Right forelimb (tissue), 1 donor: ENCODE results near the gene LSM4.

Source experiments
- DNase-seq: peaks from one replicate; pipeline ENCODE4 v3.0.0-alpha.2; 2018

LSM4 gene

DNA sequence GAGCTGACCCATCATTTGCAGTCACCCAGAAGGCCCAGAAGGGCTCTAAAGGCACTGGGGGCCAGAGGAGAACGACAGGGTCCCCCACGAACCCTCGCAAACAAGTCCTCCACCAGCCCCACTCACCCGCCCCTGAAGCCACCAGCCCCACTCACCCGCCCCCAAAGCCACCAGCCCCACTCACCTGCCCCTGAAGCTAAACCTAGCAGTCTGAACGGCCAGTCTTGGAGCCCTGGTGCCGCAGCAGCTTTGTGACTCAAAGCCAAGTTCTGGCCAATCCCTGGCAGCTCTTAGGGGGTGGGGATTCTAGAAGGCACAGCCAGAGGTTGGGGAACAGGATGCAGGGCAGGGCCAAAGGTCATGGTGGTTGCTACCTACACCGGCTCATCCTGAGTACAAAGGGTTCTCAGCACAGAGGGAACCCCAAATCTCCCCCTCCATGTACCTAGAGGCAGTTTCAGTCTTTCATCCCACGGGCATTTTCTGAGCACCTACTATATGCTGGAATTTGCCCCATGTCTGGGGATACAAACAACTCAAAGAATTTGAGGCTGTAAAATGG is 48.6 kb downstream of the LSM4 start, which contains the start of gene IQCN:
Gene IQCN, minus strand, starts transcription at position 234 of the 562 bp plus-strand sequence. CDS start 4,974 bp downstream, outside the sequence.
- peak; percentile 66 for DNase-seq

DNA sequence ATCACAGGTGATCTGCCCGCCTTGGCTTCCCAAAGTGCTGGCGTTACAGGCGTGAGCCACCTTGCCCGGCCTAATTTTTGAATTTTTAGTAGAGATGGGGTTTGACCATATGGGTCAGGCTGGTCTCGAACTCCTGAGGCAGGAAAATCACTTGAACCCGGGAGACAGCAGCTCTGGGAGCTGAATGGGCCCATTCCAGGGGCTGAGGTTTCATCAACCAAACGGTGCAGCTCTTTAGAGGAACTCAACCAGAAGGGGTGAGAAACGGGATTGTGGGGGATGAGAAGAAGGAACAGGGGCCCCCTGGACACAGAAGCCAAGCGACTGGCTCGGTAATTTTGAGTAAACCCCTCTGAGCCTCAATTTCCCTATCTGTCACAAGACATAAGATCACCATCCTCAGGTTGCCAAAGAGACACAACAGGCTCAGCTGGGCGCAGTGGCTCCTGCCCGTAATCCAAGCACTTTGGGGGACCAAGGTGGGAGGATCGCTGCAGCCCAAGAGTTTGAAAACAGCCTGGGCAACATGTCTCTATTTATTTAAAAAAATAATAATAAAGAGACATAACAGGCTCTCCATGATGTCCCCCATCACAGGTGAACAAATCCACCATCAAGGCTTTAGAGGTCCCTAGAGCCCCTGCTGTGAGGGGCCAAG is 49.2 kb downstream of the LSM4 start:
- no peak for DNase-seq

DNA sequence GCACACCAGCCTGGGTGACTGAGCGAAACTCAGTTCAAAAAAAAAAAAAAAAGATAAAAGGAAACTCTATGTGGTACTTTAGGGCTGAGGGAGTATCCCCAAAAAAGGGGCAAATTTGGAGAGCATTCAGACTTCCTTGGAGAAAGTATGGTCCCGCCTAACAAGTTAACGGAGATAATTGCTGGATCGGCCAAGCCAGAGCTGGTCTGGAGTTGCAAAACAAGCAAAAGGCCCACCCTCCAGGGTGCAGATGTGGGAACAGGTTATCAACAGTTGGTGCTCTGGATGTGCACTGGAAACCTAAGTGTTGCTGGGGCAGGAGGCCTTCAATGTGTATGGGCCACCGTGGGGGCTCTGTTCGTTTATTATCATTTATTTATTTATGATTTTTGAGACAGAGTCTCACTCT is 51.4 kb downstream of the LSM4 start:
- no peak for DNase-seq

DNA sequence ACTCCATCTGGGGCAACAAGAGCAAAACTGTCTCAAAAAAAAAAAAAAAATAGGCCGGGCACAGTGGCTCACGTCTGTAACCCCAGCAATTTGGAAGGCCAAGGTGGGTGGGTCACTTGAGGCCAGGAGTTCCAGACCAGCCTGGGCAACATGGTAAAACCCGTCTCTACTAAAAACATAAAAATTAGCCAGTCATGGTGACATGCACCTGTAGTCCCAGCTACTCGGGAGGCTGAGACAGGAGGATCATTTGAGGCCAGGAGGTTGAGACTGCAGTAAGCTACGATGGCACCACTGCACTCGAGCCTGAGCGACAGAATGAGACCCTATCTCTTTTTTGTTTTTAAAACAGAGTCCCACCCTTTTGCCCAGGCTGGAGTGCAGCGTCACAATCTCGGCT is 52.5 kb downstream of the LSM4 start:
- no peak for DNase-seq

DNA sequence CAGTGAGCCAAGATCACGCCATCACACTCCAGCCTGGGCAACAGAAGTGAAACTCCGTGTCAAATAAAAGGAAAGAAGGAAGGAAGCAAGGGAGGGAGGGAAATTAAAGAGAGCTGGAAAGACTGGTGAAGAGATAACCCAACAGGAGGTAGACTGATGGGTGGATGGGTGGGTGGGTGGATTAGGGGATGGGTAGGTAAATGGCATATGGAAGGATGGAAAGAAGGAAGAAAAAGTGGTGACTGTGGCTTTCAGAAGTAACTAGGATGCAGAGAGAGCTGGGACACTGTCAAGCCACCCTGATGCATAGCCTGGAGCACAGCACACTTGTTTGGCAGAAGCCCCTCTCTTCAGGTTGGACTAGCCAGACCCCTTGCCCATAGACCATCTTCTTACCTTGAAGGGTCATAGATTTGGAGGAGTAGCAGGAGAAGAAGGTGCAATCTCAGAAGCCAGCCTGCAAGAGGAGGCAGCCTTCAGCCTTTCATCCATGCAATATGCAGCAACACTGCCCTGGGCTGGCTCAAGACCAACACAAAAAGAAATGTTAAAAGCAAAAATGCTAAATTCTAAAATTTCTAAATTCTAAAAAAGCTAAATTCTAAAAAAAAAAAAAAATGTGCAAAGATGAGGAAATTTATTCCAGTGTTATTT is 53.7 kb downstream of the LSM4 start:
- DNase-seq, result no peak

DNA sequence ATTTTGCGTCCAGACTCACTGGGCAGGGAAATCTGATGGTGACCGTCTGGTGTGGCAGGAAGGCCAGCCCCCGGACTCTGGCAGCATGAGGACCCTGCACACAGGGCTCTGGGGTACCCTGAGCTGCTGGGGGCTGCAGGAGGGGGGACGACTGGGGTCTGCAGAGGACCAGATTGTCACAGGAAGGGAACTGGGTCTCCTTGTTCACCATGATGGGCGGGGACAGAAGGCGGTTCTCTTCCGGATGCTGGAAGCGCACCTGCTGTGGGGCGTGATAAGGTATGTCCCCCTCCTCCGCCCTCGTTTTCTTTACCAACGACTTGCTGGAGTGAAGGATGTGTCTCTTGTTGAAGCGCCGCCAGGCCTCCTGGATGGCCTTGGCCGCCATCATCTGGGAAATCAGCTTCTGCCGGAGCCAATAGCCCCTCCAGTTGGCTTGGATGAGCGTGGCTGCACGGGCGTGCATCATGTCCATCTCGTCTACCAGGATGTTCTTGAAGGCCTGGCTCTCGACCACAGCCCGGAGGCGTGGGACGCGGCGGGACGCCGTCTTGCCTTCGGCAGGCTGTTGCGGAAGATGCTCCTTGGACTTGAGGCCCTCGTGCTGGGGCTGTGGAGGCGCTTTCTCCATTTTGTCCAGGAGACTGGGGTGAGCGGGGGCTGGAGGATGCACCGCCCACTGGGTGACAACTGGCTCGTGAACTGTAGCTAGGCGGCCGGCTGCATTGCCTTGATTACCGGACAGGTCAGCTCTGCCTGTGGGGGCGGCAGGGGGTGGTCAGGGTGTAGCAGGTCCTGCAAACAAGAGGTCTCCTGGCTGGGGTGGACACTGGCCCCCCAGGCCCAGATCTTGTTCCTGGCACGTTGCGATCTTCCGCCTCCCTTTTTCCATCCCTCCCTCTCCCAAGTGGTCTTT is 55.8 kb downstream of the LSM4 start:
- DNase-seq, result no peak

DNA sequence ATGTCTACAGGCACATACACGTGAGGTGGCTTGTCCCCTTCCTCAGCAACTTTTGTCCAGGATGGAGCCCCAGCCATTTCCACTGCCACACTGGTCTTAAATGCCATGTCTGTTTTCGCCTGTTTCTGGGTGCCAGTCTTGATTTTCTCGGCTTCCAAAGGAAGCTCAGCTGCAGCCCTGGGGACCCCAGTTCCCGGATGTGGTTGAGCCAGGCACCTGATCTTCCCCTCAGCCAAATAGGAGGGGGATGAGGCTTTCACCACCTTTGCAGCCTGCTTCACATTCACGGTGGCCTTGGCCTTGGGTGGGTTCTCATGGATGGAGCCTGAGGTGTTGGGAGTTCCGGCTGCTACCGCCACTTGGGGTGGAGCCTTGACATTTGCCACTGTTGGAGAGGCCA is 57.3 kb downstream of the LSM4 start:
- no peak for DNase-seq

DNA sequence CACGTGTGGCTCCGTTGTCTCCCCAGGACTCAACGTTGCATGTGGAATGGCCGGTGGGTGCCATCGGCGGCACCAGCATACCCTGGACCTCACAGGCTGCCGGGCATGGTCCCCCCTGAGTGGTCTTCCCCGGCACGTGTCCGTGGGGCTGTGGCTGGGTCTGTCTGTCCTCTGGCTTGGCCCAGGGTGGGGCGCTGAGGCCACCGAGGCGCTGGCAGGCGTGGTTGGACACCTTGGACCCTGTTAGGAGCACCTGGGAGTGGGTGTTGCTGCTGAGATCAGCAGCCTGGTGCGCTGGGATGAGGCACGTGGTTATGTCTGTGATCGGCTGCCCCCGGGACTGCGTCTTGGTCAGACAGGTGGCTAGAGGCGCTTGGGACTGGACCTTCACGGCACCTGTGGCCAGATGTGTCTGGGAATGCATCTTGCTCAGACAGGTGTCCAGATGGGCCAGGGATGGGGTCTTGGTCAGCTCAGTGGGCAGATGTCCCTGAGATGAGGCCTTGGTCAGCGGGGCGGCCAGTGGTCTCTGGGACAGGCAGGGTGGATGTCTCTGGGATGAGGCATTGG is 57.8 kb downstream of the LSM4 start:
- no peak for DNase-seq

DNA sequence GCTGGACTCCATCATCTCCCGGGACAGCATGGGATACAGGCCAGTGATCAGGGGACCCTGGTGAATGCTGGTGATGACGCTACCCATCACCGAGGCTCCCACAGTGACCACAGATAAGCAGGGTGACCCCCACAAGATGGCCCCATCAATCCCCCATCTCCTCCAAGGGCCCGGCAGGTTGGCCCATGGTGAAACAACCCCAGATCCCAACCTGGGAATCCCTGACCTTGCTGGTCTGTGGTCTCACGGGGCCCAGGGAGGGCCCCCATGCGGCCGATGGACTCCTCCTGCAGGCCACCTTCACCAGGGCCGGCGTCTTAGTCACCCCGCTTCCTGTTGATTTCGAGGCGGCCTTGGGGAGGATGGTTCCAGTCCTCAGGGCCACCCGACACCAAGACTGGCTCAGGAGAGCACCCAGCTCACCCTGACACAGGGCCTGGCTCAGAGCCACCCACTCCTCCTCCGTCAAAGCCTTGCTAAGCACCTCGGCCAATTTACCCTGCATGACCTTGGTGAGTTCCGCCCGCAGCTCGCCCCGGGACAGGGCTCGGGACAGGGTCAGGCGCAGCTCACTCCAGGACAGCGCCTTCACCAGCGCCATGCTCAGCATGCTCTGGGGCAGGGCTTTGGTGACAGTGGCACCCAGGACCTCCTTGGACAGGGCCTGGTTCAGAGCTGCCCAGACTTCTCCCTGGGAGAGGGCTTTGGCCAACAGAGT is 58.6 kb downstream of the LSM4 start:
- no peak for DNase-seq

DNA sequence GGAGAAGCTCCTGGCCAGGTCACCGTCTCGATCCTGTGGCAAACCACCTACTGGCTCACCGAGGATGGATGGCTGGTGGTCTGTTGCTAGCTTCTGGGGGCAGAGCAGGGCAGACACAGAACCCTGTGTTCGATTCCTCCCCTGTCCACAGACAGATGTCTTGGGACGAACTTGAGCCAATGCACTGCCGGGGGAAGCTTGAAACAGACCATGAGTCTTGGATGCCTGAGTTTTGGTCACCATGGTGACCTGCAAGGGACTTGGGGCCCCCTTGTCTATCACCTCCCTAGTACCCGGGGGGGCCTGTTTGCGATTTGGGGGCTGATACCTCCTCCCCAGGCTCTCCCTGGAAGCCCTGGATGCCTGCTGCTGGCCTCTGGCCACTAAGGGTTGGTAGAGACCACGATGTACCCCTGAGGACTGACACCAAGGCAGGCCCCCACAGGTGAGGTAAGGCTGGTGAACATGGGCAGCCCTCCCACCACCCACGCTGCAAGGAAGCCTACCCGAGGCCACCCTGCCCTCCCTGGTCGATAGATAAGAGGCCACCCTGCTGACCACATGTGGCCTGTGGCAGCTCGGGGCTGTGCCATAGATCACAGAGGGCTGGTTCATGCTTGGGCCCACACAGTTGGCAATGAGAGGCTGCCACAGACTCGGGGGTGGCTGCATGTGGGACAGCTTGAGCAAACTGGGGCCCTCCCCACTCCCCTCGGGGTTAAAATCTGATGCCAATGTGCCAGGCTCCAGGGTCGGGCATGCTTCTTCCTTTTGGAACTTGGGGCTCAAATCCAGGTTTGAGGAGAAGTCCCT is 59.3 kb downstream of the LSM4 start:
- DNase-seq, result no peak

DNA sequence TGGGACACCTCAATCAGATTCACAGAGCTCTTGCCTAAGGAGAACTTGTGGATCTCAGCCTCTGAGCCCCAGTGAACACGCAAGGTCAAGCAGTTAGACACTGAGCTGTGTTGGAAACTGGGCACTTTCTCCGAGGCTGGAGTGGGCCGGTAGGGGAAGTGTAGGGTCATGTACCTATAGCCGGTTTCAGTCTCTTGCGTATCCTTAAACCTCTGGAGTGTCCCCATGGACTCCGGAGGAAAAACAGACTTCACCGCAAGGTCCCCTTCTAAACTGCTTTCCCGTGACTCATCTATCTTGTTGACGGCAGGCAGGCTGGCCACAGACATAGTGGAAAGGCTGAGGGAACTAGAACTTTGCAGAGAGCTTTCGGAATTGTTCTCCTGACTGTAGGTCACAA is 60.0 kb downstream of the LSM4 start:
- no peak for DNase-seq

DNA sequence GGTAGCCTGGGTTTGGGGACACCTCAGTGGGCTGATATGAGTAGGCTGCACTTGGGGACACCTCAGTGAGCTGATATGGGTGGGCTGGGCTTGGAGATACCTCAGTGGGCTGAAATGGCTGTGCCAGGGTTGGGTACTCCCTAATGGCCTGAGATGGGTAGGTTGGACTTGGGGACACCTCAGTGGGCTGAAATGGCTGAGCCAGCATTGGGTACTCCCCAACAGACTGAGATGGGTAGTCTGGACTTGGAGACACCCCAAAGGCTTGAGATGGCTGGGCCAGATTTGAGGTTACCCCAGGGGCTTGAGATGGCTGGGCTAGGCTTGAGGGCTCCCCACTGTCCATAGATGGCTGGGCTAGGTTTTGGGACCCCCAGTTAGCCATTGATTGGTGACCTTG is 60.7 kb downstream of the LSM4 start:
- no peak for DNase-seq

DNA sequence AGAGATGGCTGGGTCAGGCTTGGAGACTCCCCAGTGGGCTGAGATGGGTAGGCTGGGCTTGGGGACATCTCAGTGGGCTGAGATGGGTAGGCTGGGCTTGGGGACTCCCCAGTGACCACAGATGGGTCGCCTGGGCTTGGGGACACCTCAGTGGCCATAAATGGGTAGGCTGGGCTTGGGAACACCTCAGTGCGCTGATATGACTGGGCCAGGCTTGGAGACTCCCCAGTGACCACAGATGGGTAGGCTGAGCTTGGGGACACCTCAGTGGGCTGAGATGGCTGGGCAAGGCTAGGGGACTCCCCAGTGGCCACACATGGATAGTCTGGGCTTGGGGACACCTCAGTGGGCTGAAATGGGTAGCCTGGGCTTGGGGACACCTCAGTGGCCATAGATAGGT is 61.4 kb downstream of the LSM4 start:
- DNase-seq, result no peak

DNA sequence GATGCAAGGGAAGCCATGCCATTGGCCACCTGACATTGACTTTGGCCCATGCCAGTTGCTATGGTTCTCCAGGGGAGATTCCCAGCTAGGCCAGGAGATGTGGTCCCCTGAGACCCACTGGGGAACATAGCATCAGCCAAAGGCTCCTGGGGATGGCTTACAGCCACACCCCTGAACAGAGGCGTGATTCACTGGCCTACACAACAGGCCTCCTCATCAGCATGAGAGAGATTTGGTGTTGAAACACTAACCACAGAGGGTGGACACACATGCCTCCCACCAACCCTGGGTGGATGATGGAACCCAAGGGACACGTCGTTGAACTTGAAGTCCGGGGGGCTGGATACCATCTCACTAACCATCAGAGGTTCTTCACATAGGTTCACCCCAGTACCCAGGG is 63.0 kb downstream of the LSM4 start:
- no peak for DNase-seq

DNA sequence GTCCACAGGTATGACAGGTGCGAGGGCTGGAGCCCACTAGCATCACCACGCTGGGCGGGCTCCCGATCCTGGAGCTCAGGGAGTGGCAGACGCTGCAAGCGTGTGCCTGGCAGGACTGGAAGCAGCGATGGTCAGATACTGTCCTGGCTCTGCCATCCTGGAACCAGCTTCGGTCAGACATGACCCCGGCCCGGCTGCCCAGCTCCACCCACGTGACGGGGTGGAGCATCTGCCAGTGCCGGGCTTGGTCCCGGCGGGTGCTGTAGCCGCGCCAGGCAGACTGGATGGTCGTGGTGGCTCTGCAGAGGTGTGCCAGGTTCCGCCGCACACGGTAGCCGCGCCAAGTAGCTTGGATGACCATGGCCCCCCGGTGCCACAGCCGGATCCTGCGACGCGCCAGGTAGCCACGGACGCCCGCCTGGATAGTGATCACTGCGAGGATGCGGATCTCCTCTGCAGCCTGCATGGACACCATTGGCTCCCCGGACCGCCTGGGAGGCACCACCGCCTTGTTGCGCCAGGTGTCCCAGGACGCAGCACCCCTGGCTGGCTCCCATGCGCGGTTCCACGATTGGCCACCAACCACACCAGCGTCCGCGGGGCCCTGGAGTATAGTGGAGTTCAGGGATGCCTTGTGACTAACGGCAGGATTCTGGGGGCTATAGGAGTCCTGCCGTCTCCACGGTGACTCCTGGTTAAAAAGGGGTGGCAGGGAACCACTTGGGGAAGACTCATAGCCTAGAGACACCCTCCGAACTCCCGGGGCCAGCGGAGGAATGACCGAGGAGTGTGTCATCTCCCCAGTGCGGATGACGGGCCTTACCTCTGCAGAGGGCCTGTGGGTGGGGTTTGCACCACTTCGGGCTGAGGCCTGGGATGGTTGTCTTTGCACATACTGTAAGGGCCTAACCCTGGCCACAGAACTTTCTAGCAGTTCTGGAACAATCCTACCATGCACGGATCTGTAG is 65.1 kb downstream of the LSM4 start:
- DNase-seq, result no peak
